Measurements from ENCODE around the gene OR2M2. TPM values are rescaled to one million over a fixed set of nuclear protein-coding genes. Genes with fewer than 3 reads are reported as not detected.

OR2M2 gene
- total and polyA plus RNA-seq, 9 of the 15 experiments (the other 6 are each of a cell fraction or from before 2014, with no cell fraction given): not detected

DNA sequence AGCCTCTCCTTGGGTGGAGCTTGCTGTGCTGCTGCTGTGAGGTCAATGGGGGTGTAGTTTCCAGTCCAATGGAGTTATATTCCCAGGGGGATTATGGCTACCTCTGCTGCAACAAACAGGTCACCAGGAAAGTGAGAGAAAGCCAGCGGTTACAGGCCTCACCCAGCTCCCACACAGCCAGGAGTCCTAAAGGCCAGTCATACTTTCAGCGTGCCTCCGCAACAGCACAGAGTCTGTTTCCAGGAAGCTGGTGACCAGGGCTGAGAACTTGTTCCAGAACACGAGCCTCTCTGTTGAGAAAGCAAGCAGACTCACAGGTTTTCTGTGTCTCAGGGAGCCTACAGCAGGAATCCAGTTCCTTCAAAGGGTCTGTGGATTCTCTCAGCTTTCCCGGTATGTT is 47.0 kb upstream of the OR2M2 start:
- H4K20me1 ChIP-seq (replicated peaks; ENCODE audit: control insufficient read depth, insufficient read depth, low read length): no peaks in the 10 kb centered on the region
- no peak overlapping the region for H3K4me3 ChIP-seq
- no peak overlapping the region for H2AFZ ChIP-seq (ENCODE audit: low read depth, low read length)
- WGBS (ENCODE audit: insufficient coverage, low coverage, missing lambda C conversion rate): 0% methylated on average over 5 of the region's 5 CpGs
- in situ Hi-C loops (cut with MboI): no loop called here
- H3K9me1 ChIP-seq (ENCODE audit: control insufficient read depth, insufficient read depth, low read length): no peaks in the 10 kb centered on the region
- H3K27ac ChIP-seq (ENCODE audit: extremely low read depth, low read depth, low read length): no peak overlapping the region
- CTCF ChIA-PET (ENCODE audit: low intra/inter-chr PET ratio): no interaction called here
- POLR2A ChIA-PET: no interaction called here
- H3K9ac ChIP-seq (ENCODE audit: insufficient read depth in 1 of 2, low read depth in 2 of 2, low read length in 2 of 2): no peak overlapping the region
- intact Hi-C loops (cut with micrococcal nuclease): no loop called here
- no peaks in the 10 kb centered on the region for H3K4me1 ChIP-seq (replicated peaks in 1 of 2; ENCODE audit: control insufficient read depth in 2 of 2, insufficient read depth in 2 of 2, low read length in 2 of 2)
- no TSS peak for BruUV-seq (replicated peaks)
- ATAC-seq (no peak), DNase-seq (ENCODE audit: extremely low read depth in 1 of 4, low spot score in 3 of 4) (no peak), FAIRE-seq (no peak)
- H3K27me3 ChIP-seq (ENCODE audit: control insufficient read depth in 2 of 2, insufficient read depth in 2 of 2, low read length in 2 of 2): no peaks in the 10 kb centered on the region
- no peaks in the 10 kb centered on the region for H3K36me3 ChIP-seq (ENCODE audit: control insufficient read depth, insufficient read depth, low read length)
- no peak overlapping the region for H3K4me2 ChIP-seq (ENCODE audit: insufficient read depth, low read length)
- H3K9me3 ChIP-seq (replicated peaks; ENCODE audit: control insufficient read depth, insufficient read depth, low read depth, low read length): peaks cover 2% of the 10 kb centered on the region; the same call in 1 of the 2 replicates
- H3K79me2 ChIP-seq (ENCODE audit: control insufficient read depth, insufficient read depth, low read length): no peaks in the 10 kb centered on the region
- TF ChIP-seq, protein P1, sequence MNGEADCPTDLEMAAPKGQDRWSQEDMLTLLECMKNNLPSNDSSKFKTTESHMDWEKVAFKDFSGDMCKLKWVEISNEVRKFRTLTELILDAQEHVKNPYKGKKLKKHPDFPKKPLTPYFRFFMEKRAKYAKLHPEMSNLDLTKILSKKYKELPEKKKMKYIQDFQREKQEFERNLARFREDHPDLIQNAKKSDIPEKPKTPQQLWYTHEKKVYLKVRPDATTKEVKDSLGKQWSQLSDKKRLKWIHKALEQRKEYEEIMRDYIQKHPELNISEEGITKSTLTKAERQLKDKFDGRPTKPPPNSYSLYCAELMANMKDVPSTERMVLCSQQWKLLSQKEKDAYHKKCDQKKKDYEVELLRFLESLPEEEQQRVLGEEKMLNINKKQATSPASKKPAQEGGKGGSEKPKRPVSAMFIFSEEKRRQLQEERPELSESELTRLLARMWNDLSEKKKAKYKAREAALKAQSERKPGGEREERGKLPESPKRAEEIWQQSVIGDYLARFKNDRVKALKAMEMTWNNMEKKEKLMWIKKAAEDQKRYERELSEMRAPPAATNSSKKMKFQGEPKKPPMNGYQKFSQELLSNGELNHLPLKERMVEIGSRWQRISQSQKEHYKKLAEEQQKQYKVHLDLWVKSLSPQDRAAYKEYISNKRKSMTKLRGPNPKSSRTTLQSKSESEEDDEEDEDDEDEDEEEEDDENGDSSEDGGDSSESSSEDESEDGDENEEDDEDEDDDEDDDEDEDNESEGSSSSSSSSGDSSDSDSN (IDR thresholded peaks at IDR 0.05; ENCODE audit: borderline replicate concordance in 1 of 2, low read depth in 2 of 2, low read length in 2 of 2): no peak
- TF ChIP-seq RBM17 (IDR thresholded peaks at IDR 0.05; ENCODE audit: borderline replicate concordance, low read depth, low read length) (no peak), NUFIP1 (IDR thresholded peaks at IDR 0.05; ENCODE audit: partially characterized antibody) (no peak), ZNF785 (CRISPR knock-in tag; IDR thresholded peaks at IDR 0.05) (no peak), MBD2 (IDR thresholded peaks at IDR 0.05; ENCODE audit: borderline replicate concordance, low read depth) (no peak), BCOR (IDR thresholded peaks at IDR 0.05) (no peak), MTA2 (IDR thresholded peaks at IDR 0.05; ENCODE audit: low read depth) (no peak), SMAD1 (IDR thresholded peaks at IDR 0.05; ENCODE audit: low read depth, low read length, partially characterized antibody) (no peak), MEF2D (tag; conservative IDR thresholded peaks at IDR 0.05; ENCODE audit: low read depth) (no peak), SREBF2 (CRISPR knock-in tag; IDR thresholded peaks at IDR 0.05) (no peak), FIP1L1 (IDR thresholded peaks at IDR 0.05; ENCODE audit: low read depth, low read length, poor library complexity, severe bottlenecking) (no peak), CHD2 (IDR thresholded peaks at IDR 0.05; ENCODE audit: low read depth, low read length) (no peak)
- TF ChIP-seq, protein P2, sequence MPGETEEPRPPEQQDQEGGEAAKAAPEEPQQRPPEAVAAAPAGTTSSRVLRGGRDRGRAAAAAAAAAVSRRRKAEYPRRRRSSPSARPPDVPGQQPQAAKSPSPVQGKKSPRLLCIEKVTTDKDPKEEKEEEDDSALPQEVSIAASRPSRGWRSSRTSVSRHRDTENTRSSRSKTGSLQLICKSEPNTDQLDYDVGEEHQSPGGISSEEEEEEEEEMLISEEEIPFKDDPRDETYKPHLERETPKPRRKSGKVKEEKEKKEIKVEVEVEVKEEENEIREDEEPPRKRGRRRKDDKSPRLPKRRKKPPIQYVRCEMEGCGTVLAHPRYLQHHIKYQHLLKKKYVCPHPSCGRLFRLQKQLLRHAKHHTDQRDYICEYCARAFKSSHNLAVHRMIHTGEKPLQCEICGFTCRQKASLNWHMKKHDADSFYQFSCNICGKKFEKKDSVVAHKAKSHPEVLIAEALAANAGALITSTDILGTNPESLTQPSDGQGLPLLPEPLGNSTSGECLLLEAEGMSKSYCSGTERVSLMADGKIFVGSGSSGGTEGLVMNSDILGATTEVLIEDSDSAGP (CRISPR knock-in tag; IDR thresholded peaks at IDR 0.05): no peak
- TF ChIP-seq, protein P3, sequence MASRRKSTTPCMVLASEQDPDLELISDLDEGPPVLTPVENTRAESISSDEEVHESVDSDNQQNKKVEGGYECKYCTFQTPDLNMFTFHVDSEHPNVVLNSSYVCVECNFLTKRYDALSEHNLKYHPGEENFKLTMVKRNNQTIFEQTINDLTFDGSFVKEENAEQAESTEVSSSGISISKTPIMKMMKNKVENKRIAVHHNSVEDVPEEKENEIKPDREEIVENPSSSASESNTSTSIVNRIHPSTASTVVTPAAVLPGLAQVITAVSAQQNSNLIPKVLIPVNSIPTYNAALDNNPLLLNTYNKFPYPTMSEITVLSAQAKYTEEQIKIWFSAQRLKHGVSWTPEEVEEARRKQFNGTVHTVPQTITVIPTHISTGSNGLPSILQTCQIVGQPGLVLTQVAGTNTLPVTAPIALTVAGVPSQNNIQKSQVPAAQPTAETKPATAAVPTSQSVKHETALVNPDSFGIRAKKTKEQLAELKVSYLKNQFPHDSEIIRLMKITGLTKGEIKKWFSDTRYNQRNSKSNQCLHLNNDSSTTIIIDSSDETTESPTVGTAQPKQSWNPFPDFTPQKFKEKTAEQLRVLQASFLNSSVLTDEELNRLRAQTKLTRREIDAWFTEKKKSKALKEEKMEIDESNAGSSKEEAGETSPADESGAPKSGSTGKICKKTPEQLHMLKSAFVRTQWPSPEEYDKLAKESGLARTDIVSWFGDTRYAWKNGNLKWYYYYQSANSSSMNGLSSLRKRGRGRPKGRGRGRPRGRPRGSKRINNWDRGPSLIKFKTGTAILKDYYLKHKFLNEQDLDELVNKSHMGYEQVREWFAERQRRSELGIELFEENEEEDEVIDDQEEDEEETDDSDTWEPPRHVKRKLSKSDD (conservative IDR thresholded peaks at IDR 0.05; ENCODE audit: low read length): no peak
- TF ChIP-seq, protein P4, sequence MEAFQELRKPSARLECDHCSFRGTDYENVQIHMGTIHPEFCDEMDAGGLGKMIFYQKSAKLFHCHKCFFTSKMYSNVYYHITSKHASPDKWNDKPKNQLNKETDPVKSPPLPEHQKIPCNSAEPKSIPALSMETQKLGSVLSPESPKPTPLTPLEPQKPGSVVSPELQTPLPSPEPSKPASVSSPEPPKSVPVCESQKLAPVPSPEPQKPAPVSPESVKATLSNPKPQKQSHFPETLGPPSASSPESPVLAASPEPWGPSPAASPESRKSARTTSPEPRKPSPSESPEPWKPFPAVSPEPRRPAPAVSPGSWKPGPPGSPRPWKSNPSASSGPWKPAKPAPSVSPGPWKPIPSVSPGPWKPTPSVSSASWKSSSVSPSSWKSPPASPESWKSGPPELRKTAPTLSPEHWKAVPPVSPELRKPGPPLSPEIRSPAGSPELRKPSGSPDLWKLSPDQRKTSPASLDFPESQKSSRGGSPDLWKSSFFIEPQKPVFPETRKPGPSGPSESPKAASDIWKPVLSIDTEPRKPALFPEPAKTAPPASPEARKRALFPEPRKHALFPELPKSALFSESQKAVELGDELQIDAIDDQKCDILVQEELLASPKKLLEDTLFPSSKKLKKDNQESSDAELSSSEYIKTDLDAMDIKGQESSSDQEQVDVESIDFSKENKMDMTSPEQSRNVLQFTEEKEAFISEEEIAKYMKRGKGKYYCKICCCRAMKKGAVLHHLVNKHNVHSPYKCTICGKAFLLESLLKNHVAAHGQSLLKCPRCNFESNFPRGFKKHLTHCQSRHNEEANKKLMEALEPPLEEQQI (IDR thresholded peaks at IDR 0.05): no peak
